Mesenchymal stem cell (in vitro differentiated cells and primary cell): ENCODE data around the gene PKLR.

ENCODE experiments used
- DNase-seq: peaks from one replicate; pipeline ENCODE4 v3.0.0-alpha.2; 2013
- H2AFZ ChIP-seq: one replicate; pipeline ENCODE4 v1.6.1; 2013; ENCODE audit warnings: low read depth, mild to moderate bottlenecking, control low read depth, inconsistent platforms, low read length, moderate library complexity
- H2AK5ac ChIP-seq: 2 replicates; pipeline ENCODE4 v1.6.1; 2013; ENCODE audit warnings: low read length, moderate library complexity, mild to moderate bottlenecking, inconsistent platforms; ENCODE audit not compliant: severe bottlenecking
- H2BK120ac ChIP-seq: one replicate; pipeline ENCODE4 v1.6.1; 2013; ENCODE audit warnings: low read depth, mild to moderate bottlenecking, inconsistent platforms, low read length, moderate library complexity
- H2BK12ac ChIP-seq, 2 experiments: one replicate each; pipeline ENCODE4 v1.6.1; 2013; ENCODE audit warnings: inconsistent platforms in 2 of 2, low read length in 2 of 2, mild to moderate bottlenecking in 2 of 2, moderate library complexity in 2 of 2, control low read depth in 1 of 2
- H2BK15ac ChIP-seq: one replicate; pipeline ENCODE4 v1.6.1; 2013; ENCODE audit warnings: mild to moderate bottlenecking, low read depth, inconsistent platforms; ENCODE audit not compliant: poor library complexity, severe bottlenecking
- H2BK5ac ChIP-seq: 2 replicates; pipeline ENCODE4 v1.6.1; 2013; ENCODE audit warnings: low read depth, mild to moderate bottlenecking, low read length, control low read depth, inconsistent platforms; ENCODE audit not compliant: poor library complexity, severe bottlenecking
- H3K14ac ChIP-seq, 2 experiments: one replicate each; pipeline ENCODE4 v1.6.1; 2013; ENCODE audit warnings: inconsistent platforms in 2 of 2, low read length in 2 of 2, control low read depth in 1 of 2, mild to moderate bottlenecking in 1 of 2, moderate library complexity in 1 of 2
- H3K18ac ChIP-seq, 2 experiments: one replicate each; pipeline ENCODE4 v1.6.1; 2013; ENCODE audit warnings: inconsistent platforms in 2 of 2, low read length in 2 of 2, control low read depth in 1 of 2, low read depth in 1 of 2, mild to moderate bottlenecking in 1 of 2
- H3K23ac ChIP-seq, 2 experiments: one replicate each; pipeline ENCODE4 v1.6.1; 2013; ENCODE audit warnings: inconsistent platforms in 2 of 2, low read length in 2 of 2, mild to moderate bottlenecking in 2 of 2, moderate library complexity in 2 of 2, control low read depth in 1 of 2
- H3K27ac ChIP-seq: 2 replicates; pipeline ENCODE4 v1.5.1; 2013; ENCODE audit warnings: mild to moderate bottlenecking, moderate library complexity, low read length, control low read depth, inconsistent platforms; ENCODE audit not compliant: poor library complexity, severe bottlenecking
- H3K27me3 ChIP-seq, 2 experiments: 2 replicates each; pipeline versions ENCODE4 v1.6.1 to v1.7.0; 2013; ENCODE audit warnings: low read length in 2 of 2, mild to moderate bottlenecking in 2 of 2, moderate library complexity in 2 of 2, control low read depth in 1 of 2, inconsistent platforms in 1 of 2; ENCODE audit not compliant: control insufficient read depth in 1 of 2, insufficient read depth in 1 of 2
- H3K36me3 ChIP-seq, 2 experiments: 2 replicates each; pipeline versions ENCODE4 v1.6.1 to v1.7.0; 2013; ENCODE audit warnings: low read length in 2 of 2, control low read depth in 1 of 2, inconsistent platforms in 1 of 2, low read depth in 1 of 2, mild to moderate bottlenecking in 1 of 2; ENCODE audit not compliant: insufficient read depth in 2 of 2, control insufficient read depth in 1 of 2
- H3K4ac ChIP-seq, 2 experiments: one replicate each; pipeline ENCODE4 v1.6.1; 2013; ENCODE audit warnings: inconsistent platforms in 2 of 2, low read length in 2 of 2, mild to moderate bottlenecking in 2 of 2, moderate library complexity in 2 of 2, control low read depth in 1 of 2, low read depth in 1 of 2
- H3K4me1 ChIP-seq: 2 replicates; pipeline ENCODE4 v1.6.1; 2013; ENCODE audit warnings: low read depth, low read length, control low read depth; ENCODE audit not compliant: control insufficient read depth, insufficient read depth
- H3K4me2 ChIP-seq: 2 replicates; pipeline ENCODE4 v1.6.1; 2013; ENCODE audit warnings: low read length, mild to moderate bottlenecking, inconsistent platforms; ENCODE audit not compliant: poor library complexity, severe bottlenecking
- H3K4me3 ChIP-seq, 2 experiments: 2 replicates each; pipeline versions ENCODE4 v1.5.1 to v1.7.0; 2013; ENCODE audit warnings: low read length in 2 of 2, mild to moderate bottlenecking in 2 of 2, control low read depth in 1 of 2, low read depth in 1 of 2; ENCODE audit not compliant: insufficient read depth in 1 of 2
- H3K79me1 ChIP-seq: replicated peaks from 2 replicates; pipeline ENCODE4 v1.6.1; 2013; ENCODE audit warnings: mild to moderate bottlenecking, control low read depth, low read length, inconsistent platforms; ENCODE audit not compliant: poor library complexity, severe bottlenecking
- H3K9ac ChIP-seq: 2 replicates; pipeline ENCODE4 v1.7.0; 2013; ENCODE audit warnings: mild to moderate bottlenecking, low read length, moderate library complexity
- H3K9me3 ChIP-seq: 2 replicates; pipeline ENCODE4 v1.7.0; 2013; ENCODE audit warnings: mild to moderate bottlenecking, low read length; ENCODE audit not compliant: control insufficient read depth
- H4K8ac ChIP-seq: one replicate; pipeline ENCODE4 v1.6.1; 2013; ENCODE audit warnings: inconsistent platforms, mild to moderate bottlenecking, low read length, moderate library complexity
- H4K91ac ChIP-seq: one replicate; pipeline ENCODE4 v1.6.1; 2013; ENCODE audit warnings: mild to moderate bottlenecking, low read length, inconsistent platforms
- WGBS: methylation state at CpG from one replicate; pipeline ENCODE4 v1.1.7; 2013; ENCODE audit warnings: mixed read lengths; 5-methylcytosine and 5-hydroxymethylcytosine counted together

The PKLR gene

DNA sequence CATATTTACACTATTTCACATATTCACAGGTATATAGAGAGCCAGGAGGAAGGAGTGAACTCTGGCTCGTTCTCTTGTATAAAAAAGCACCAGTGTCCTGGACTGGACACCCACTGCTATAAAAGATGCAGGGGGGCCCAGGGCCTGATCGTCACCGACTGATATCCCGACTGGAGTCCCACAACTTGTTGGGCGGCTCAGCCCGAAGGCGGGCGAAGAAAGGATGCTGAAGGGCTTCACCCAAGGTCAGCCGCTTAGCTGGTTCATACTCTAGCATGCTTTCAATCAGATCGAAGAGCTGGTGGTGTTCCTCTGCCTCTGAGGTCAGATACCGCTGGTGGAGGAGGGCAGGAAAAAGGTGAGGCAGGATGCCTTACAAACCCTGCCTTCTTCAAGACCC, 38.2 kb downstream of the PKLR start:
- Histone ChIP-seq H2BK15ac (no peak overlapping the region), H4K8ac (no peak overlapping the region), H3K27me3 (no peaks in the 10 kb centered on the region), H3K9ac (peak overlapping the region; percentile 96), H3K4ac (no peak overlapping the region), H2BK12ac (no peak overlapping the region), H4K91ac (no peak overlapping the region), H2BK120ac (no peak overlapping the region), H2BK5ac (no peak overlapping the region), H3K4me2 (no peak overlapping the region), H2AK5ac (no peak overlapping the region), H3K9me3 (no peaks in the 10 kb centered on the region), H3K18ac (no peak overlapping the region), H3K4me1 (peaks cover 12% of the 10 kb centered on the region), H3K4me3 (no peak overlapping the region), H2AFZ (no peak overlapping the region), H3K23ac (no peak overlapping the region), H3K27ac (no peak overlapping the region), H3K36me3 (peaks cover 48 to 73% of the 10 kb centered on the region in 2 experiments), H3K79me1 (peaks cover 25% of the 10 kb centered on the region), H3K14ac (no peak overlapping the region)
- no peak for DNase-seq
- WGBS, result 91% methylated on average over 11 of the region's 11 CpGs

- H3K27me3 ChIP-seq, result no peaks in the 10 kb centered on the region
- H3K4ac ChIP-seq, result peak within 1 kb of the TSS; percentile 56 to 64
- H2BK12ac ChIP-seq, result peak within 1 kb of the TSS; percentile 25 to 64
- peak within 1 kb of the TSS; percentile 82 for H4K91ac ChIP-seq
- H3K4me2 ChIP-seq, result peak within 1 kb of the TSS; percentile 88
- peak within 1 kb of the TSS; percentile 61 for H4K8ac ChIP-seq
- no peaks in the 10 kb centered on the region for H3K9me3 ChIP-seq
- H2BK5ac ChIP-seq, result no peak within 1 kb of the TSS
- H3K23ac ChIP-seq, result peak within 1 kb of the TSS; percentile 47
- peak within 1 kb of the TSS; percentile 83 to 97 for H3K18ac ChIP-seq
- DNase-seq, result peak; percentile 99
- peaks cover 46 to 70% of the 10 kb centered on the region in 2 experiments for H3K36me3 ChIP-seq
- peaks cover 20% of the 10 kb centered on the region for H3K79me1 ChIP-seq
- peaks cover 12% of the 10 kb centered on the region for H3K4me1 ChIP-seq
- H2BK15ac ChIP-seq, result peak within 1 kb of the TSS; percentile 54
- H3K14ac ChIP-seq, result peak within 1 kb of the TSS in 1 of 2 experiments; percentile 91
- no peak within 1 kb of the TSS for H2BK120ac ChIP-seq
- peak within 1 kb of the TSS; percentile 96 for H3K9ac ChIP-seq
- peak within 1 kb of the TSS; percentile 47 for H2AFZ ChIP-seq
- peak within 1 kb of the TSS; percentile 88 for H3K27ac ChIP-seq
- H2AK5ac ChIP-seq, result peak within 1 kb of the TSS; percentile 73
- H3K4me3 ChIP-seq, result peak within 1 kb of the TSS; percentile 77 to 95
- WGBS, result 0% methylated on average over 44 of the region's 47 CpGs
These were observed 39.2 kb downstream of the PKLR start, which contains the start of gene SCAMP3 for GRCh38 chr1:155261852-155262673. TSS of gene SCAMP3 (minus strand) at chr1:155262360. CDS start at chr1:155262151, 209 bp downstream.

GRCh38 chr1:155261493-155261851, 39.8 kb downstream of the PKLR start:
- H2BK120ac ChIP-seq, result no peak overlapping the region
- no peaks in the 10 kb centered on the region for H3K9me3 ChIP-seq
- peak overlapping the region in 1 of 2 experiments; percentile 8 for H2BK12ac ChIP-seq
- no peak overlapping the region for H2BK15ac ChIP-seq
- H3K23ac ChIP-seq, result peak overlapping the region; percentile 47
- H2AK5ac ChIP-seq, result peak overlapping the region; percentile 10
- H3K4ac ChIP-seq, result peak overlapping the region in 1 of 2 experiments; percentile 56
- no peak overlapping the region for H4K91ac ChIP-seq
- no peak for DNase-seq
- H3K4me2 ChIP-seq, result peak overlapping the region; percentile 88
- H4K8ac ChIP-seq, result peak overlapping the region; percentile 61
- no peak overlapping the region for H2BK5ac ChIP-seq
- 6% methylated on average over 9 of the region's 9 CpGs for WGBS
- H3K9ac ChIP-seq, result peak overlapping the region; percentile 96
- peak overlapping the region in 1 of 2 experiments; percentile 91 for H3K14ac ChIP-seq
- peaks cover 44 to 70% of the 10 kb centered on the region in 2 experiments for H3K36me3 ChIP-seq
- H3K27ac ChIP-seq, result peak overlapping the region; percentile 88
- H3K4me3 ChIP-seq, result peak overlapping the region; percentile 77 to 95
- H3K79me1 ChIP-seq, result peaks cover 15% of the 10 kb centered on the region
- H2AFZ ChIP-seq, result peak overlapping the region; percentile 47
- H3K27me3 ChIP-seq, result no peaks in the 10 kb centered on the region
- peak overlapping the region; percentile 83 to 97 for H3K18ac ChIP-seq
- peaks cover 13% of the 10 kb centered on the region for H3K4me1 ChIP-seq

- 97% methylated on average over 4 of the region's 5 CpGs for WGBS
- H3K4ac ChIP-seq, result peak overlapping the region in 1 of 2 experiments; percentile 30
- H2BK5ac ChIP-seq, result no peak overlapping the region
- no peak overlapping the region for H3K4me2 ChIP-seq
- H3K4me3 ChIP-seq, result peak overlapping the region in 1 of 2 experiments; percentile 95
- H3K27me3 ChIP-seq, result no peaks in the 10 kb centered on the region
- H3K36me3 ChIP-seq, result peaks cover 45 to 64% of the 10 kb centered on the region in 2 experiments
- H2BK12ac ChIP-seq, result peak overlapping the region in 1 of 2 experiments; percentile 33
- no peak overlapping the region for H3K14ac ChIP-seq
- H2BK15ac ChIP-seq, result no peak overlapping the region
- no peak overlapping the region for H2AFZ ChIP-seq
- H3K27ac ChIP-seq, result no peak overlapping the region
- H2BK120ac ChIP-seq, result no peak overlapping the region
- H4K8ac ChIP-seq, result peak overlapping the region; percentile 35
- H4K91ac ChIP-seq, result no peak overlapping the region
- H3K79me1 ChIP-seq, result peaks cover 15% of the 10 kb centered on the region
- H3K9me3 ChIP-seq, result no peaks in the 10 kb centered on the region
- no peak for DNase-seq
- peak overlapping the region; percentile 96 for H3K9ac ChIP-seq
- H3K18ac ChIP-seq, result no peak overlapping the region
- peaks cover 20% of the 10 kb centered on the region for H3K4me1 ChIP-seq
- no peak overlapping the region for H2AK5ac ChIP-seq
- H3K23ac ChIP-seq, result no peak overlapping the region
These were observed 41.0 kb downstream of the PKLR start for GRCh38 chr1:155260276-155260675.
